Parathyroid adenoma (tissue), 2 donors: Measurements from ENCODE around the gene LOXL1.

ENCODE experiments used
- H2AFZ ChIP-seq: fragments of 300-600 bp; sonication (generic); one replicate; pipeline ENCODE4 v1.7.0; 2017; ENCODE audit warnings: antibody characterized with exemption, mild to moderate bottlenecking
- H3K27ac ChIP-seq: fragments of 300-600 bp; sonication (generic); one replicate; pipeline ENCODE4 v1.7.0; 2017
- H3K27me3 ChIP-seq: fragments of 300-600 bp; sonication (generic); one replicate; pipeline ENCODE4 v1.7.0; 2017; ENCODE audit warnings: low read length; ENCODE audit not compliant: control insufficient read depth, insufficient read depth
- H3K36me3 ChIP-seq: fragments of 300-600 bp; sonication (generic); one replicate; pipeline ENCODE4 v1.7.0; 2017; ENCODE audit warnings: low read length; ENCODE audit not compliant: control insufficient read depth, insufficient read depth
- H3K4me1 ChIP-seq: fragments of 300-600 bp; sonication (generic); one replicate; pipeline ENCODE4 v1.7.0; 2017; ENCODE audit warnings: control low read depth
- H3K4me2 ChIP-seq: fragments of 300-600 bp; sonication (generic); one replicate; pipeline ENCODE4 v1.7.0; 2017; ENCODE audit warnings: low read length
- H3K4me3 ChIP-seq: fragments of 300-600 bp; sonication (generic); one replicate; pipeline ENCODE4 v1.7.0; 2017; ENCODE audit warnings: low read depth, low read length
- H3K79me2 ChIP-seq: fragments of 300-600 bp; sonication (generic); one replicate; pipeline ENCODE4 v1.7.0; 2017; ENCODE audit warnings: control low read depth
- H3K9ac ChIP-seq: fragments of 300-600 bp; sonication (generic); one replicate; pipeline ENCODE4 v1.7.0; 2017; ENCODE audit warnings: mild to moderate bottlenecking
- H3K9me3 ChIP-seq: fragments of 300-600 bp; sonication (generic); one replicate; pipeline ENCODE4 v1.7.0; 2017; ENCODE audit warnings: low read length; ENCODE audit not compliant: control insufficient read depth
- TF ChIP-seq, protein P1 (sequence below): fragments of 300-600 bp; sonication (generic); IDR thresholded peaks from one replicate; pipeline ENCODE4 v1.7.0; 2017; ENCODE audit warnings: antibody characterized with exemption, mild to moderate bottlenecking
- donor health status: primary hyperparathyroidism.

LOXL1 gene

DNA sequence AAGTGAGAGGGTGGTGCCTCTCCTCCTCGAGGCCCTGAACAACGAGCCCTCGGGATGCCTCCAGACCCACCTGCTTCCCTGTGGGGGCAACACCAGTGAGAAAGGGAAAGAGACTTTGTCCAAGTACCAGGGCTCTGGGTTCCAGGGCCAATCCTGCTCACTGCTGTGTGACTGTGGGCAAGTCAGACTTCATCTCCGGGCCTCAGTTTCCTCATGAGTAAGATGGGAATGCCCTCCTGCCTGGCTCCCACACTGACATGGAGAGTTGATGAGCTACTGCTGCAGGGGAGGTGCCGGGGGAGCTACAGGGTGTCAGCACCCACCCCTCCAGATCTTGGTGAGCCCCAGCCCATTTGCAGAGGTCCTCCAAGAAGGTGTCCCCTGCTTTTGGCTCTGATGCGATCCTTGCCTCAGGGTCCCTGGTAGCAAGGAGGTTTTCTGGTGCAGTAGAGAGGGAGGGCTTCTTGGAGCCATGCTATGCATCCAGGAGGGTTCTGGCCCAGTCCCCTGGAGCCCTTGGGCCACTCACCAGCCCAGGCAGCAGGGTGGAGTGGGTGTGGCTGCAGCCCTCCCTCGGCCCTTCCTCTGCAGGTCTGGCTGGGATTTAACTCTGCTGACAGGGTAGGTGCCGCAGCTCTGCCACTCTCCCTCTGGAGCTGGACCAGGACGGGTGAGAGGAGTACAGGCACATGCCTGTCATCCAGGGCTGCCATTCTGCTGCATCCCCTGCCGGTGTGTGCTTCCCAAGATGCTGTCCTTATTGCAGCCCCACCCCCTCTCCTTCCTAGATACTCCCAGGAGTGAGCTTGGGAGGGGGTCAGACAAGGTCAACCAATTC is 26.9 kb downstream of the LOXL1 start:
- H3K4me1 ChIP-seq = no peaks in the 10 kb centered on the region
- H3K4me2 ChIP-seq = no peak overlapping the region
- no peak overlapping the region for H3K27ac ChIP-seq
- TF ChIP-seq, protein P1, sequence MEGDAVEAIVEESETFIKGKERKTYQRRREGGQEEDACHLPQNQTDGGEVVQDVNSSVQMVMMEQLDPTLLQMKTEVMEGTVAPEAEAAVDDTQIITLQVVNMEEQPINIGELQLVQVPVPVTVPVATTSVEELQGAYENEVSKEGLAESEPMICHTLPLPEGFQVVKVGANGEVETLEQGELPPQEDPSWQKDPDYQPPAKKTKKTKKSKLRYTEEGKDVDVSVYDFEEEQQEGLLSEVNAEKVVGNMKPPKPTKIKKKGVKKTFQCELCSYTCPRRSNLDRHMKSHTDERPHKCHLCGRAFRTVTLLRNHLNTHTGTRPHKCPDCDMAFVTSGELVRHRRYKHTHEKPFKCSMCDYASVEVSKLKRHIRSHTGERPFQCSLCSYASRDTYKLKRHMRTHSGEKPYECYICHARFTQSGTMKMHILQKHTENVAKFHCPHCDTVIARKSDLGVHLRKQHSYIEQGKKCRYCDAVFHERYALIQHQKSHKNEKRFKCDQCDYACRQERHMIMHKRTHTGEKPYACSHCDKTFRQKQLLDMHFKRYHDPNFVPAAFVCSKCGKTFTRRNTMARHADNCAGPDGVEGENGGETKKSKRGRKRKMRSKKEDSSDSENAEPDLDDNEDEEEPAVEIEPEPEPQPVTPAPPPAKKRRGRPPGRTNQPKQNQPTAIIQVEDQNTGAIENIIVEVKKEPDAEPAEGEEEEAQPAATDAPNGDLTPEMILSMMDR = no peak
- no peak overlapping the region for H2AFZ ChIP-seq
- H3K27me3 ChIP-seq = no peaks in the 10 kb centered on the region
- no peaks in the 10 kb centered on the region for H3K79me2 ChIP-seq
- no peak overlapping the region for H3K4me3 ChIP-seq
- H3K36me3 ChIP-seq = no peaks in the 10 kb centered on the region
- H3K9me3 ChIP-seq = no peaks in the 10 kb centered on the region
- no peak overlapping the region for H3K9ac ChIP-seq

DNA sequence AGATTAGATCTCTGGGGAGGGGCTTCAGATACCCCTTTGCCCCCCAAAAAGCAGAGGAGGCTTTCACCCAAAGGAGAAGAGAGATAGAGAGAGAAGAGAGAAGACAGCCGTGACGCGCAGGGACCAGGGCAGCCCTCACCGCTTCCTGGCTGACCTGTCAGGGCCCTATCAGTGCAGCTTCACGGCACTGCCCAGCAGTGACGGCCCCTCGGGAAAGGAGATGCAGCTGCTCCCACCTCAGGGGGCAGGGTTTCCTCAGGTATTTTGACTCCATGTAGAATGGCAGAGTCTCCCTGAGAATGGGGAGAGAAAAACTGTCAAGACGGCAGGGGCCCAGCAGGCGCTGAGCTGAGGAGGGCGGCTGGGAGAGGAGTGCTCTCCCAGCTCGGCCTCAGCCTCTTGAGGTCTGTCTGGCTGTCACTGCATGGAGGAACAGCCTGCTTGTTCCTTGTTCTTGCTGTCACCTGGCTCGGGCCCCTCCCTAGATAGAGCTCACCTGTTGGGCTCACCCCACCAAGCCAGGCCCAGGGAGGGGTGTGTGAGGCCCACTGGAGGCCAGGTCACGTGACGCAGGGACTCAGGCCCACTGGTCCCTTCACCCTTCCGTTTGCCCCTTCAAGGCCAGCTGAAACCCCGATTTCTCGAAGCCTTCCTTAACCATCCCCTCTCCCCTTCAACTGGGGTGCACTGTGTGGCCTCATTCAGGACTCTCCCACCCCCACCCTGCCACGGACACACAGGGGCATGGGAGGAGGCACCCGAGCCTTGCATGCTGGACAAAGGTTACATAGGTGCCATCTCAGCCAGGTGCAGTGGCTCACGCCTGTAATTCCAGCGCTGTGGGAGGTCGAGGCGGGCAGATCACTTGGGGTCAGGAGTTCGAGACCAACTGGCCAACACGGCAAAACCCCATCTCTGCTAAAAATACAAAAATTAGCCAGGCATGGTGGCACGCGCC is 28.2 kb downstream of the LOXL1 start:
- H3K4me2 ChIP-seq = no peak overlapping the region
- H3K4me3 ChIP-seq = no peak overlapping the region
- H3K27me3 ChIP-seq = no peaks in the 10 kb centered on the region
- no peaks in the 10 kb centered on the region for H3K36me3 ChIP-seq
- H3K27ac ChIP-seq = no peak overlapping the region
- no peak overlapping the region for H2AFZ ChIP-seq
- no peaks in the 10 kb centered on the region for H3K79me2 ChIP-seq
- H3K4me1 ChIP-seq = no peaks in the 10 kb centered on the region
- H3K9ac ChIP-seq = no peak overlapping the region
- no peaks in the 10 kb centered on the region for H3K9me3 ChIP-seq
- TF ChIP-seq, protein P1 = no peak

DNA sequence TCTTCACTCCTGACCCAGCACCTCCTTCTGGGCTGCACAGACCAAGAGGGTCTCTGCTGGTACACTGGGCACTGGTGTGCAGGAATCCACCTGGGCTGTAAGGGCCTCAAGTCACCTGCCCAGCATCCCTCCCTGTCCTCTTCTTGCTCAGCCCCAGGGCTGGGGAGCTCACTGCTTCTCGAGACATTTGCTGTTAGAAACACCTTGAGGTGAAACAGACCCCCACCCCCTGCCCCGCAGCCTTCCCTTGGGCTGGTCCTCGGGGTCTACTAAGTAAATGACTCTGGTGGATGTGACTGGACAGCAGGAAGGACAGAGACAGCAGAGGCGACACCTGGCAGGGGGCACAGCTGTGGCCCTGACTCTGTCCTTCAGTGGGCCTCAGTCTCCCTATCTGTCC is 29.1 kb downstream of the LOXL1 start:
- TF ChIP-seq, protein P1 = no peak
- Histone ChIP-seq H3K9ac (no peak overlapping the region), H3K27me3 (no peaks in the 10 kb centered on the region), H3K9me3 (no peaks in the 10 kb centered on the region), H3K4me3 (no peak overlapping the region), H3K4me2 (no peak overlapping the region), H3K4me1 (no peaks in the 10 kb centered on the region), H3K36me3 (no peaks in the 10 kb centered on the region), H3K79me2 (no peaks in the 10 kb centered on the region), H3K27ac (no peak overlapping the region), H2AFZ (no peak overlapping the region)

DNA sequence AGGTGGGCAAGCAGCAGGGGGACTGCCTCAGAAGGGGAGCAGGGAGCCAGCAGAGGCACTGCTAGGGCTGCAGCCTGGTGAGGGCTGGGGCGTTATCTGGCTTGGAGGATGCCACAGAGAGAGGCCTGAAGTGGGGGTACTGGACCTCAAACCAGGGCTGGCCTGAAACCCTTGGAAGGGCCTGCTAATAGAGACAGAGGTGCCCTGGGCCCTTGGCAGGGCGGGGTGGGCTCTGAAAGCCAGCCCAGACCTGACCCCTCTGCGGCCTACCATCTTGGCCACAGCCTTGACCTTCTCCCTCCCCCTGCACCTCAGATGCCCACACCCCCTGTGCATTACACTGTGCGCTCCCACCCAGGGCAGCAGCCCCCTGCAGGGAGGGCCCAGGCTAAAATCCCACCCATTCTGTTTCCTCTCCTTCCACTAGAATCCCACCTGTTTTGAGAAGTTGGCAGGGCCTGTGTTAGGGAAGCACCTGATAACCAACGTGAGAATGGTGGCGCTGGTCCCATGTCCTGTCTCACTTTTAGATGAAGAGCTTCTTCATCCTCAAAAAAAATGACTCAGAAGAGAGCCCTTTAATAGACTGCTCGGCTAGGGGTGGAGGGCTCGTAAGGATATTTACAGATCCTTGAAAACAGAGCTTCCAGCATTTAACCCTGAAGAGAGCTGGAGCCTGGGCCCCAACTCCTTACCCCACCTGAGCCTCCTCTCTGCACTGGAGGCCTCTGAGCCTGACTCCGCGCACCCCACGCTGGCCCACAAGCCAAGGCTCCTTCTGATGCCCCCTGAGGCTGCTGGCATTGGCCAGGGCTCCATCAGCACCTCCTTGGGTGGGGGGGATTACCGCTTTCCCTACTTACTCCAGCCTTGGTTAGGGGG is 29.8 kb downstream of the LOXL1 start:
- no peaks in the 10 kb centered on the region for H3K4me1 ChIP-seq
- no peak overlapping the region for H3K9ac ChIP-seq
- H3K9me3 ChIP-seq = no peaks in the 10 kb centered on the region
- no peak overlapping the region for H3K4me2 ChIP-seq
- no peak overlapping the region for H3K4me3 ChIP-seq
- no peaks in the 10 kb centered on the region for H3K36me3 ChIP-seq
- H3K79me2 ChIP-seq = no peaks in the 10 kb centered on the region
- no peaks in the 10 kb centered on the region for H3K27me3 ChIP-seq
- H3K27ac ChIP-seq = no peak overlapping the region
- H2AFZ ChIP-seq = no peak overlapping the region
- TF ChIP-seq, protein P1 = no peak
